NB4 (cell line): Measurements from ENCODE around the gene HUWE1.

Experiments used
- CTCF ChIP-seq: IDR thresholded peaks from one replicate; pipeline ENCODE4 v1.5.1; 2012; ENCODE audit warnings: low read depth, low read length
- MAX ChIP-seq: IDR thresholded peaks from 2 replicates; pipeline ENCODE4 v1.6.1; 2011; ENCODE audit warnings: low read depth, low read length
- POLR2A ChIP-seq: IDR thresholded peaks from 2 replicates; pipeline ENCODE4 v1.6.1; 2011; ENCODE audit warnings: mild to moderate bottlenecking; ENCODE audit not compliant: insufficient read length; ENCODE audit errors: extremely low read depth

- no peak for TF ChIP-seq CTCF
- no peak for TF ChIP-seq POLR2A
- no peak for TF ChIP-seq MAX
Observed at GRCh38 chrX:53732797-53733196, 46.3 kb upstream of the HUWE1 start.
